Mononuclear cell (primary cell): ENCODE results near the gene ARHGAP23. TPM values are rescaled to one million over a fixed set of nuclear protein-coding genes. Genes with fewer than 3 reads are reported as not detected.

ENCODE experiments used
- H3K27me3 ChIP-seq: 2 replicates; pipeline ENCODE4 v1.6.0; 2011; ENCODE audit warnings: low read length, control low read depth; ENCODE audit not compliant: insufficient read depth
- H3K4me1 ChIP-seq: 2 replicates; pipeline ENCODE4 v1.5.1; 2011; ENCODE audit warnings: mild to moderate bottlenecking, low read length, control low read depth; ENCODE audit not compliant: insufficient read depth
- H3K4me3 ChIP-seq: 2 replicates; pipeline ENCODE4 v1.5.1; 2011; ENCODE audit warnings: mild to moderate bottlenecking, low read length, moderate library complexity
- H3K9me3 ChIP-seq: 2 replicates; pipeline ENCODE4 v1.5.1; 2011; ENCODE audit warnings: low read depth, mild to moderate bottlenecking, control low read depth, low read length
- total RNA-seq: library from RNA; depleted of rRNA; stranded (reverse); fragments of >200 nt; gene quantifications from one replicate; pipeline ENCODE4 v1.2.3, GENCODE V29; 2012

ARHGAP23 gene
- total RNA-seq, 1 donor, result 0.94 TPM

GRCh38 chr17:38417210-38417951 lies 10.9 kb upstream of the ARHGAP23 start:
- Histone ChIP-seq H3K27me3 (peaks cover 32% of the 10 kb centered on the region), H3K4me1 (peaks cover 10% of the 10 kb centered on the region)

DNA sequence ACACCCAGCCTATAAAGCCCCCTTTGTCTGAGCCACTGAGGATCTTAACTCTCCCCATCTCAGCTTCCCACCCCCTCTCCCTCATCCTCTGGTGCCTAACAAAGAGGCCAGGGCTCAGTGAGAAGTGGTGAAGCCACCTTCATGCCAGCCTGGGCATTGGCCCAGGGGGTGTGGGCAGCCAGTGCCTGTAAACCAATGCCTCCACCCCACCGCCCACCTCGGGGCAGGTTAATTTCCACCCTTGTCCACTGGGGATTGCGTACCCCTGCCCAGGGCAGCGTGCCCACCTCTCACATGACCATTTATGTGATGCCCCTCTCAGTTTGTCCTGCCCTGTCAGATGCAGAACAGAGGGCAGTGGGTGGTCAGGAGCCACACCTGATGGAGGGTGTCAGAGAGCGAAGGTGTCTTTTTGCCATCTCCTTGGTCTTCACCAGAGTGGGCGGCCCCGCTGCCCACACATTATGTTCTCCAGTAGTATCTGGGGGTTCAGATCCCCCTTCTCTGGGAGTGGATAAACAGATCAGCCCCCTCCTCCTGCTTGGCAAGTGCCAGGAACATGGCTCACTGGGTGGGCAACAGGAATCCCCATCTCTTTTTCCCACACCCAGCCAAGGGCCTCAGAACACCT lies 10.1 kb upstream of the ARHGAP23 start:
- peaks cover 10% of the 10 kb centered on the region for H3K4me1 ChIP-seq
- peaks cover 32% of the 10 kb centered on the region for H3K27me3 ChIP-seq
- no peak overlapping the region for H3K4me3 ChIP-seq
- no peaks in the 10 kb centered on the region for H3K9me3 ChIP-seq

More at GRCh38 chr17:38417210-38417951, 10.9 kb upstream of the ARHGAP23 start:
- no peaks in the 10 kb centered on the region for H3K9me3 ChIP-seq
- H3K4me3 ChIP-seq, result no peak overlapping the region

- Histone ChIP-seq H3K4me3 (no peak overlapping the region), H3K9me3 (no peaks in the 10 kb centered on the region), H3K27me3 (peaks cover 32% of the 10 kb centered on the region), H3K4me1 (peaks cover 10% of the 10 kb centered on the region)
These were observed 9.4 kb upstream of the ARHGAP23 start for GRCh38 chr17:38418693-38419507.

GRCh38 chr17:38419508-38419981 lies 8.7 kb upstream of the ARHGAP23 start:
- Histone ChIP-seq H3K27me3 (peaks cover 32% of the 10 kb centered on the region), H3K4me1 (peaks cover 10% of the 10 kb centered on the region), H3K9me3 (no peaks in the 10 kb centered on the region), H3K4me3 (no peak overlapping the region)

DNA sequence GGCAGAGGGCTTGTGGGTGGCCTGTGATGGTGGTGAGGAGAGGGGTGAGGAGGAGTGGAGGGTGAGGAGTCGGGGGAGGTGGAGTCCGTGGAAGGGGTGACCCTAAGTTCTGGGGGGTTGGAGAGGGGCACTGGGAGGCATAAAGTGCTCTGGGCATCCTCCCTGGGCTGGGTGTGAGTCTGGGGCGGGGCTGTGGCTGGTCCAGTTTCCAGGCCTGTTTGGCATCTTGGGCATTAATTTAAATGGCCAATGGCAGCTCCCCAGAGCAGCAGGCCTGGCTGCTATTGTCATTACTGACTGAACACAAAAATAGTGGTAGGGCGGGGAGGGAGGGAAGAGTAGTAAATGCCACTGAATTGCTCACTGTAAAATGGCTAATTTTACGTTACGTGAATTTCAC lies 7.7 kb upstream of the ARHGAP23 start:
- Histone ChIP-seq H3K9me3 (no peaks in the 10 kb centered on the region), H3K27me3 (peaks cover 32% of the 10 kb centered on the region), H3K4me3 (no peak overlapping the region), H3K4me1 (peaks cover under 1% of the 10 kb centered on the region)

DNA sequence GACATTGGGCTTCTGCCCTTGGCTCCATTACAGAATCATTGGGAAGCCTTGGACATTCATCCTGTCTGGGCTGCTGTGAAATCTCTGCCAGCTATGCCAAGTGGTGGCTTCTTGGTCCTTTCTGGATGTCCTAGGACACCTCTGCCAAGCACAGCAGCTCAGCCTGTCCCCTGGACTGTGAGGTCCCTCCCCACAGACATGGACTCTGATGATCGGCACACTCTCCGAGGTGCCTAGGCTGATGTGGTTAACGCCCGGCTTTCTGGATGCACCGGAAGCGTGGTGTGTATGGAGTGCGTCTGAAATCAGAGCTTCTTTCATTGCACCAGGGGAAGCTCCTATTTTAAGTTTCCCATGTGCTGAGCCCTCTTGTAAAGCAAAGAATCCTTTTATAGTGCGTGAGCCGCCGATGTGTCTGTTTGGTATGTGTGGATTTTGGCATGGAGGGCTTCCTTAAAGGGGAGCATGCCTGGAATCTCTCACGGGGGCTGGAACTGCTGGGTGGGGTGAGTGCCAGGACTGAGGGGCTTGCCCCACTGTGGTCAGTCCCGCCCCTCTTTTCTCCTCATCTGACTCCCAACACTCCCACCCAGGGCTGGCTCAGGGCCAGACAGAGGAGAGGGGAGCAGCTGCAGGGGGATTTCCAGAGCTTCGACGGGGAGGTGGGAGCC lies 7.0 kb upstream of the ARHGAP23 start:
- Histone ChIP-seq H3K4me3 (no peak overlapping the region), H3K27me3 (peaks cover 32% of the 10 kb centered on the region), H3K9me3 (no peaks in the 10 kb centered on the region), H3K4me1 (no peaks in the 10 kb centered on the region)

- no peaks in the 10 kb centered on the region for H3K9me3 ChIP-seq
- peaks cover under 1% of the 10 kb centered on the region for H3K4me1 ChIP-seq
- H3K4me3 ChIP-seq, result no peak overlapping the region
- peaks cover 32% of the 10 kb centered on the region for H3K27me3 ChIP-seq
These were observed 6.1 kb upstream of the ARHGAP23 start for GRCh38 chr17:38421871-38422827.

DNA sequence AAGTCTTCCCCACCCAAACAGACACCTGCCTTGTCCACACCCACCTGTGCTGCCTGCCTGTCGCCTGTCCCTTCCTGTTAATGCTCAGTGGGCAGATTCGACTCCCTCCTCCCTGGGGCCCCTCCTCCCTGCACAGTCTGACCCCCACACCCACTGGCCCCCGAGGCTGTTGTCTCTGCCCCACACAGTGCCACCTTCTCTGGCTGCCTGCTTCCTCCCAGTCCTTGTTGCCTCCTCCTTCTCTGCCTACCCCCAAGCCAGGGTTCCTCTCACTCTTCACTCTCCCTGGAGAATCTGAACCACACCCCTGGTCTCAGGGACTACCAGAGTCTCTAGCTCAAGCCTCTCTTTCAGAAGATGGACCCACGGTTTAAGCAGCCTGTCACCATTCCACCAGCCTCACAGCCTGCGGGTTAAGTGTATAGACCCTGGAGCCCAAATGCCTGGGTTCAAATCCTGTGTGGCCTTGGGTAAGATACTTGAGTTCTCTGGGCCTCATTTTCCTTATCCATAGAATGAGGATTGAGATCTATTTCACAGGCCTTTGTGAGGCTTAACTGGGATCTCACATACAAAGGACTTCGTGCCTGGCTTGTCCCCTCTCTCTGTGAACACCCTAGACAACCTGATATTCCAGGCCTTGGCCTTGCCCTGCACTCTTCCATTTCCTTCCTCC lies 3.8 kb upstream of the ARHGAP23 start:
- H3K4me1 ChIP-seq, result peaks cover 16% of the 10 kb centered on the region
- no peaks in the 10 kb centered on the region for H3K9me3 ChIP-seq
- no peak overlapping the region for H3K4me3 ChIP-seq
- H3K27me3 ChIP-seq, result peaks cover 23% of the 10 kb centered on the region

- H3K9me3 ChIP-seq, result no peaks in the 10 kb centered on the region
- no peak overlapping the region for H3K4me3 ChIP-seq
- peaks cover 20% of the 10 kb centered on the region for H3K27me3 ChIP-seq
- H3K4me1 ChIP-seq, result peaks cover 16% of the 10 kb centered on the region
These were observed 3.2 kb upstream of the ARHGAP23 start for GRCh38 chr17:38425031-38425430.

- Histone ChIP-seq H3K9me3 (no peaks in the 10 kb centered on the region), H3K4me1 (peaks cover 16% of the 10 kb centered on the region), H3K27me3 (peaks cover 15% of the 10 kb centered on the region), H3K4me3 (no peak overlapping the region)
These were observed 2.5 kb upstream of the ARHGAP23 start for GRCh38 chr17:38425744-38426143.

DNA sequence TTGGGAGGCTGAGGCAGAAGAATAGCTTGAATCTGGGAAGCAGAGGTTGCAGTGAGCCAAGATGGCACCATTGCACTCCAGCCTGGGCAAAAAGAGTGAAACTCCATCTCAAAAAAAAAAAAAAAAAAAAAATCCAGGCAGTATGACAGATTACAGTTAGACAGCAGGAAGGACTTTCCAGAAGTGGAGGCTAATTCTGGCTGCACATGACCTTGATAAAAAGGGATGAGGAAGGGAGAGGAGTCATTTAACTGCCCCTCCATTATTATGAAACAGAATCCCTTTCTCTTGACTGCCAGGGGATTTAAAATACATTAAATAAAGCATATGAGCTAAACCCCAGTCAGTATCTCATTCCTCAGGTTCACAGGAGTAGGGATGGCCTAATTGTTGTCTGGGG lies 1.8 kb upstream of the ARHGAP23 start:
- H3K27me3 ChIP-seq, result peaks cover 9% of the 10 kb centered on the region
- no peak overlapping the region for H3K4me3 ChIP-seq
- H3K9me3 ChIP-seq, result no peaks in the 10 kb centered on the region
- H3K4me1 ChIP-seq, result peaks cover 16% of the 10 kb centered on the region

GRCh38 chr17:38427160-38427949 lies 909 bp upstream of the ARHGAP23 start:
- H3K4me1 ChIP-seq, result peaks cover 16% of the 10 kb centered on the region
- H3K27me3 ChIP-seq, result no peaks in the 10 kb centered on the region
- no peaks in the 10 kb centered on the region for H3K9me3 ChIP-seq
- H3K4me3 ChIP-seq, result no peak overlapping the region
